GM18519 (cell line): ENCODE results near the gene HEATR1.
"Not testable (repeated sequence)": the region's sequence is repeated elsewhere in the genome, so short reads cannot be mapped to it uniquely, and the experiment has no call there.

ENCODE experiments used
- ATAC-seq: cut with Tn5 transposase; IDR thresholded peaks from one replicate; pipeline ENCODE4 v1.9.1; 2021; ENCODE audit warnings: mild to moderate bottlenecking, moderate library complexity; ENCODE audit not compliant: unreplicated experiment, low FRiP score

The HEATR1 gene

DNA sequence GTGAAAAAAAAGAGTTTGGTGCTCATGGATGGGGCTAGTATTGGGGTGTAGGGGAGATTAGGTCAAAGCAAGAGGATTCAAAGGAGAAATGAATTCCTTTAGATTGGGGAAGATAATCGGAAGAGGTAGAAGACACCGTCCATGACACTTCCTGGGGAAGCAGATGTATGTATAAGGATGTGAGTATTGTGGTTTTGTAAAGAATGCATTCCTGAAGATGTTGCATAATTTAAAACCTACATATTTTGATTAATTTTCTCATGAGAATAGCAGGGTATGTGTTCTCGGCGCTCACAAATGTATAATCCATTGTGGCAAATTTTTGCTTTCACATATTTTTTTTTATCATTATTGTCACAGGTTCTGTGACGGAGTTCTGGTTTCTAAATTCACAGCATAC lies 86.0 kb downstream of the HEATR1 start:
- ATAC-seq = no peak

- ATAC-seq = no peak
These were observed 87.2 kb downstream of the HEATR1 start for GRCh38 chr1:236516929-236517704.

- ATAC-seq = no peak
These were observed 88.8 kb downstream of the HEATR1 start for GRCh38 chr1:236515443-236515958.

DNA sequence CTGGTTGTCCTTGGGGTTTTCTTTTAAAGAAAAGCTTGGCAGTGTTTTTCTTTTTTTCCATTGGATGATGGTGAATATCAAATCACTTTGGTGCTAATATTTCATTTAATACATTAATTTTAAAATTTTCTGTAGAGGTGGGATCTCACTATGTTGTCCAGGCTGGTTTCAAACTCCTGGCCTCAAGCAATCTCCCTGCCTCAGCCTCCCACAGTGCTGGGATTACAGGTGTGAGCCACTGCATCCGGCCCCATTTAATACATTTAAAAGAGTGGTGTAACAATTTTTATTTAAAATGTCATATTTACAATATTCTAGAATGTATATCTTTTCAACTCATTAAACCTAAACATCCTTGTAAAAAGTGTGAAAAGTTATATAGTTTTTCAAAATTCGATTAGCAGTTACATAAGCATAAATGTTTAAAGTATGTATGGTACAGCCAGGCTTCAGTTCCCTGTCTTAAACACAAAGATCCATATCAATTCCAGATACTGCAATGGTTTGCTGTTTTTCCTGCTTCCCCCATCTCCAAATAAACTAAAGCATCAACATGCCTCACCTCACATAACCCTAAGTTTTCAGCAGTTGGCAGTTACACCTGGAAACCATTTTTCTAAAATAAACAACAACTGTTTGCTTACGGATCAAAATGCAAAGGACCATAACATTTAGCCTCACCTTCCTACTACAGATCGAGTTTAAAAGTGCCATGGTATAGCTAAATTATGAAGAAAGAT lies 89.4 kb downstream of the HEATR1 start:
- ATAC-seq = no peak

GRCh38 chr1:236511735-236512418 lies 92.4 kb downstream of the HEATR1 start:
- no peak for ATAC-seq

DNA sequence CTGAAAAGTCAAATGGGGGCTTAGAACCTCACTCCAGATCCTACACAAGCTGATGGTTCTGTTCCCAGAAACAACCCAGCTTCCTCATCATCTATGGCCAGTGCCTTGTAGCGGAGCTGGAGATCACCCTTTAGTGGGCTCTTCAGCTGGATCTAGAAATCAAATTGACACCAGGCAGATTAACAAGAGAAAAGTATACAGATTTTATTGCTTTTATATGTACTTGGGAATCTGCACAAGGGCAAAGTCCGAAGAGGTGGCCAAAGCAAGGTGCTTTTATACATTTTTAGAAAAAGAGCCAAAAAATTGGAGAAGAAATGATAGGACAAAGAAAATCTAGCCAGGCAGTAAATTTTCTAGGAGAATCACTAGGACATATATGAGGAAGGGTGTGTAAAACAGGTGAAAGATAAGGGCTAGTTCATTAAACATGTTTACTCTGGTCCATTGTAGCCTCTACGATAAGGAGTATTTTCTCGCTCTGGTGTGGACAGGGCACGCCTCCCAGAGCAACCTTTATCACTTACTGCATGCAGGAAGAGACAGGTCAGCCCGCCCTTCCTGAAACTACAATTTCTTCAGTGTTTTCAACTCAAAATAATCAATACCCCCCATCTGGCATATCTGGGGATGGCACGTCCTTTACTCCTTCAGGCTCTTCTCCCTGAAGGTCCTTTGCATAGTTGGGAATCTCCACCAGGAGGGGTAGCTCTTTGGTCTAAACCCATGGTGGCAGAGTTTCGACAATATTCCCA lies 94.5 kb downstream of the HEATR1 start:
- no peak for ATAC-seq

DNA sequence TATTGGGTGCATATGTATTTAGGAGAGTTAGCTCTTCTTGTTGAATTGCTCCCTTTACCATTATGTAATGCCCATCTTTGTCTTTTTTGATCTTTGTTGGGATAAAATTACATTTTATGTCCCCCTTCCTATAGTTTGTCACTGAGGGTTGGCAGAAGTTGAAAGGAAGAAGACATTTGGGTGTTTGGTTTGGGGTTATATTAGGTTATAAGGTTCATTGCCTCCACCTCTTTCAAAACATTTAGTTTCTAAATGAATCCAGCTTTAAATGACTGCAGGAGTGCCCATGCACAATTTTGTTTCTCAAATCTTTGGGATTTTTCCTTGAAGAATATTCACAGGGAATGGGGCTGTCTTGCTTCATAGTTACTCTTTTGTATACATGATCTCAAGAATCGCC lies 95.1 kb downstream of the HEATR1 start:
- no peak for ATAC-seq

GRCh38 chr1:236508593-236509027 lies 95.7 kb downstream of the HEATR1 start:
- ATAC-seq = no peak

DNA sequence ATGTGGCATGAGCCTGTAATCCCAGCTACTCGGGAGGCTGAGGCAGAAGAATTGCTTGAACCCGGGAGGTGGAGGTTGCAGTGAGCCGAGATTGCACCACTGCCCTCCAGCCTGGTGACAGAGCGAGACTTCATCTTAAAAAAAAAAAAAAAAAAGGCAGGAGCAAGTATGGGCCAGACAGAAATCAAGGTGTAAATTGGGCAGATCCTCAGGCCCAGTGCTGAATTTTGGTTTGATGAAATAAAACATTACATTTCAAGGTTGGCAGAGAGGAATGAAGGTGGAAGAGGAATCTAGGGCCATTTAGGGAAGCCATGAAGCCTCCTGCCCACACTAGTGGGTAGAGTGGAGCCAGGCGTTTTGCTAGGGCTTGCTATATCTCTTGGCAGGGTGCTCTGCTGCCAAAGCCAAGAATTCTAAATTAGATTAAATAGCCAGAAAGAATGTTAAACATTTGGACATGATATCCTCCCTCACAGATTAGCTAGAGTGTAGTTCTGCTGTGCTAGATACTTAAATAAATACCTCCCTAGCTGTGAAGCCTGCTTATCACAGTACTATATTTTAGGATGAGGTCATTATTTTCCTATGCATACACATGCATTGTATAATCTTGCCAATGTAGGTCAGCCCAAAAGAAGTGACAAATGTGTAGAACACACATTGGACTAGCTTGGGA lies 97.2 kb downstream of the HEATR1 start:
- no peak for ATAC-seq

DNA sequence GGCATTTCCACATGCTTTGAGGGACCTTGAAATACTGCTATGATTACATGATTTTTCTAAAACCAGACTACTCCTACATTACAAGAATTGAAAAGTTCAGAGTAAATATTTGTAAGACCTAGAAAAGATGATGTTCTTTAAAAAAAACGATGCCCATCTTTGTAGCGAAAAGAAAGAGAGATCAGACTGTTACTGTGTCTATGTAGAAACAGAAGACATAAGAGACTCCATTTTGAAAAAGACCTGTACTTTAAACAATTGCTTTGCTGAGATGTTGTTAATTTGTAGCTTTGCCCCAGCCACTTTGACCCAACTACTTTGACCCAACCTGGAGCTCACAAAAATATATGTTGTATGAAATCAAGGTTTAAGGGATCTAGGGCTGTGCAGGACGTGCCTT lies 100.0 kb downstream of the HEATR1 start:
- ATAC-seq = not testable (repeated sequence)

DNA sequence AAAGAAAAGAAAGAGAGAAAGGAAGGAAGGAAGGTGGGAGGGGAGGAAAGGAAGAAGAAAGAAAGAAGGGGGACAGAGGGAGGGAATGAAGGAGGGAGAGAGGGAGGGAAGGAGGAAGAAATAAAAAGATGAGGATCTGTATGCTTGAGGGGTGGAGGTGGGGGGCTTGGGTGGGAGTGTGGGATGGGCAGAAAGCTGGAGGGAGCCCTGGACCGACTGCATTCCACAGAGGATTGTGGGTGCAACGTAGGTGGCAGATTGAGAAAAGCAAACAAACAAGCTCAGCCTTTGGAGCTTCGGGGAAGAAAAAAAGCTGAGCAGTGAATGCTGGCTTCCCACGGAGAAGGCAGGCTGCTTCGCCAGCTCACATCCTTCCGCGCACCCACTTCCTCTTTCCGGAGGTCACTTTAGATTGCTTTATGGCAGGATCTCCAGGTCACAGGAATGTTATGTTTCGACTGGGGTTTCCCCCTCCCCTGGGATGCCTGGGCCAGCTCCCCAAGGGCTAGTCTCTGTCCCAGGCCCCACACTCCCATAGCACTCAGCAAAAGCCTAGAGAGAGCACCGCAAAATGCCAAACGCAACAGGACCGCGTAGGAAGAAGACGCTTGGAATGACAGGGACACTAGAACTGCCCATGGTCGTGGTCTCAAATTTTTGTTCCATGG lies 101.2 kb downstream of the HEATR1 start:
- no peak for ATAC-seq

DNA sequence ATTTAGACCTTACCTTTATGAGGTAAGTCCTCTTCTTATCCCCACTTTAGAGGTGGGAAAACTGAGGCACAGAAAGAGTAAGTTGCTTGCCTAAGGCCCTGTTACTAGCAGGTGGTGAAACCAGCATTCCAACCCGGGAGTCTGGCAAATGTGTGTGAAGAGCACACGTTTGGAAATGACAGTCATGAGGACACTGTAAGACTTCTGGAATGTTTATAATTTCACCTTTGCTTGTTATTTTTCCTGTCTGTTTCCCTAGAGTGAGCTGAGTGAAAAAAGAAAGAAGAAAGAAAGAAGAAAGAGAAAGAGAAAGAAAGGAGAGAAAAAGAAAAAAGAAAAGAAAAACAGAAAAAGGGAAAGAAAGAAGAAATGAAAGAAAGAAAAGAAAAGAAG lies 101.7 kb downstream of the HEATR1 start:
- ATAC-seq = no peak

DNA sequence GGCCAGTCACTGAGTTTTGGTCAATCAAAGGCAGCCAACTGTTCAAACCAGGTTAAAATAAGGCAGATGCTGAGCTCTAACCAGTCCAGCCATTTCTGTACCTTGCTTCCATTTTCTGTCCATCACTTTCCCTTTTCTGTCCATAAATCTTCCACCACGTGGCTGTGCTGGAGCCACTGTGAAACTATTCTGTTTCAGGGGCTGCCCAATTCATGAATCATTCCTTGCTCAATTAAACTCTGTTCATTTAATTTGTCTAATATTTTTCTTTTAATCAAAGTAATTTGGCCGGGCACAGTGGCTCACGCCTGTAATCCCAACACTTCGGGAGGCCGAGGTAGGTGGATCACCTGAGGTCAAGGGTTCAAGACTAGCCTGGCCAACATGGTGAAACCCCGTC lies 103.2 kb downstream of the HEATR1 start:
- no peak for ATAC-seq
